Tibial nerve (tissue), 4 donors: ENCODE results near the gene AKR1C4.

Experiments used
- CTCF ChIP-seq, 5 experiments: fragments of 200-600 bp in 3 of 5; fragments of 450-650 bp in 2 of 5; sonication (generic) in 3 of 5; IDR thresholded peaks; one replicate each; pipeline ENCODE4 v1.5.1; 2016 to 2019; ENCODE audit warnings: antibody characterized with exemption in 5 of 5, mild to moderate bottlenecking in 3 of 5, moderate library complexity in 2 of 5
- EP300 ChIP-seq, 2 donors: sonication (generic); formaldehyde crosslinking; IDR thresholded peaks; one replicate each; pipeline ENCODE4 v1.6.1; 2017; ENCODE audit warnings: antibody characterized with exemption in 2 of 2, mild to moderate bottlenecking in 1 of 2
- POLR2A ChIP-seq, 2 donors: fragments of 450-650 bp; IDR thresholded peaks; one replicate each; pipeline ENCODE4 v1.6.1; 2017; ENCODE audit warnings: antibody characterized with exemption in 2 of 2, mild to moderate bottlenecking in 2 of 2, moderate library complexity in 2 of 2

GRCh38 chr10:5252177-5253037 is 55.8 kb downstream of the AKR1C4 start:
- TF ChIP-seq CTCF (IDR thresholded peaks at IDR 0.05) = no peak
- no peak for TF ChIP-seq POLR2A (IDR thresholded peaks at IDR 0.05)
- no peak for TF ChIP-seq EP300 (IDR thresholded peaks at IDR 0.05)
